HG03196 (cell line): ENCODE results near the gene PKN3.
A peak's percentile ranks its signal among the peaks of the same experiment; 100 is the strongest.
"Not testable (repeated sequence)": the region's sequence is repeated elsewhere in the genome, so short reads cannot be mapped to it uniquely, and the experiment has no call there.

Experiments
- ATAC-seq: cut with Tn5 transposase; IDR thresholded peaks from one replicate; pipeline ENCODE4 v1.9.1; 2021; ENCODE audit not compliant: unreplicated experiment

Gene PKN3

DNA sequence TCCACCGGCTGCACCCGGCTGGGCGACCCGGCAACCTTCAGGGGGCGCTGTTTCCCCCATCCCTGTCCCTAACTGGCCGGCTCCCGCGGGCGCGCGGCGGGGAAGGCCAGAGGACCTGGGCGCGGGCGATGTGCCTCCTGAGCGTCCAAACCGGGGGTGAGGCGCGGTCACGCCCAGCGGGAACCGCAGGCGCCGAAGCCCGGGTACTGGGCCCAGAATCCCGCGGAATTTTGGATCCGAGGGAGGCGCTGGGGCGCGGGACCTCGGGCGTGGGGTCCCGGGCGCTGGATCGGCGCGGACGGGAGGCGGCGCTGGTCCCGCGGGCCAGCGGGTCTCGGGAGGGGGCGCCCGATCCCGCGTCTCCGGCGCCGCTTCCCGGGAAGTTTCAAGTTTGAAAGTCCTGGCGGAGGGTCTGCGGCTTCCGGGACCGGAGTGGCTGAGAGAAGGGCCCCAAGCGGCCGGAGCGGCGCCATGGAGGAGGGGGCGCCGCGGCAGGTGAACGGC is at the start of gene PKN3:
Gene PKN3, plus strand, starts transcription at position 59 of the 504 bp plus-strand sequence. Its CDS starts 413 bp downstream, at position 472.
- ATAC-seq: peak; percentile 64

DNA sequence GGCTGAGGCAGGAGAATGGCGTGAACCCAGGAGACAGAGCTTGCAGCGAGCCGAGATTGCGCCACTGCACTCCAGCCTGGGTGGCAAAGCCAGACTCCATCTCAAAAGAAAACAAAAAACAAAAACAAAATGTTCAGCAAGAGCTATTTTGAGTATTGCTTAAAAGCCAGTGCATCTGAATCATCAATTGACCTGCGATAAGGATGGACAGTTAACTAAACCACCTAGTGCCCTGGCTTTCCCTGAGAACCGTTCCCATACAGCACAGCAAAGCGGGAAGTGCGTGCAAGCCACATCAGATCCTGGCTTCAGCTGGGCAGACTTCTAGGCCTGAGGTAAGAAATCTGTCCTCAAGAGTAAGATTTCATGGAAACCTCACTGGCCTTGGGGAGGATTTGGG is 48.4 kb upstream of the PKN3 start:
- no peak for ATAC-seq

DNA sequence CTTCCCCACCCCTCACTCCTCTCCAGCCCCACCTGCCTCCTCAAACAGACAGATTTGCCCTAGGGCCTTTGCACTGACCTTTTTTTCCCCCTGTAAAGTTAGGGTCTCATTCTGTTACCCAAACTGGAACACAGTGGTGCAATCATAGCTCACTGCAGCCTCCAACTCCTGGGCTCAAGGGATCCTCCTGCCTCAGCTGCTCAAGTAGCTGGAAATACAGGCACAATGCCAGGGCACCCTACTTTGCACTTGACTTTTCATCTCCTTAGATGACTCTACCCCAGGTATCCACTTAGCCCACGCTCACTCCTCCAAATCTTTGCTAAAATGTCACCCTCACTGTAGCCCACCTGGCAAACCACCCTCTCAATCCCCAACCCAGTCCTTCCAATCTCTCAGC is 47.8 kb upstream of the PKN3 start:
- ATAC-seq: no peak

DNA sequence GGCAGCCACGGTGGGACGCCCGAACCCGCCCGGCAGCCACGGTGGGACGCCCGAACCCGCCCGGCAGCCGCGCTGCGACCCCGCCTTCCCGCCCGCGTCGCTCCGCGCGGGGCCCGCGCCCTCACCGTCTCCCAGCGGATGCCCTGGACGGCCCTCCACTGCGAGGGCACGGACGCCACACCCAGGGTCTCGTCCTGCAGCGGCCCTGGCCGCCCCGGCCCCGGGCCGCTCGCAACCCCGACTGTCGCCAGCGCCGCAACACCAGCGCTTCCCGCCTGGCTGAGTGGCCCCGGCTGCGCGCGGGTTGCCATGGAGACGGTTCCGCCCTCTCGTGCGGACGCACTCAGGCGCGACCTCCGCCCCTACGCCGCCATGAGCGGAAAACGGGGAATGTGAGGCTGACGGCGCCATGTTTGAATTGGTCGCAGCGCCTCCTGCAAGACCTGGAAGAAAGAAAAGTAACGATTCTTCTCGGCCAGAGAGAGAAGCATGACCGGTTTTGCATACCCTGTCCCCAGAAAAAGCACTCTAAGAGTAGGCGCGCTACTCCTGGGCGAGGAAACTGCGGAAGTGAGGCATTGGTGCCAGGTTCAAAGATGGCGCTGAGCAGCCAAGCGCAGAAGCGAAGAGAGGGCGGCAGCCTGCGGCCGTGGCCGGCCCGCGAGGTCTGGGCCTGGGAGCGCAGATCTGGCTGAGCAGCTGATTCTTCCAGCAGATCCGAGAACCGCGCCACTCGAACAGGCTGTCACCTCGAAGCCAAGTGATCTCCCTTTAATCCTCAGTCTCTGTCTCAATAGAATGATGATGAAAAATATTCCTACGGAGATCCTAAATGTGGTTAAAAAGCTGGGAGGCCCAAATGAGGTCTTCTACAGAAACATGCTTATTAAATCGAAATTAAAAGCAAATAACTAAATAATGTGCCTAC is 45.6 kb upstream of the PKN3 start, which contains the start of gene DYNC2I2:
Gene DYNC2I2, minus strand, starts transcription at position 432 of the 928 bp plus-strand sequence. Its CDS starts 121 bp downstream, at position 311.
- ATAC-seq: peak; percentile 71

DNA sequence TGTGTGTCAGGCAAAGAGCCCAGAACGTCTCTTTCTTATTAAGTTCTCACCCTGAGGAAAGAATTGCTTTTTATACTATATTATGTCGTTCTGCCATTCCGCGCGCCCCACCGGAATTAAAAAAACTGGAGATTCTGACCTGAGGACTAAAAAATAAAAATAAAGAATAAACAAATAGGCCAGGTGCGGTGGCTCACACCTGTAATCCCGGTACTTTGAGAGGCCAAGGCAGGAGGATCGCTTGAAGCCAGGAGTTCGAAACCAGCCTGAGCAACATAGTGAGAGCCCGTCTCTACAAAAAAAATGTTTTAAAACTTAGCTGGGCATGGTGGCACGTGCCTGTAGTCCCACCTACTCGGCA is 45.0 kb upstream of the PKN3 start:
- no peak for ATAC-seq

DNA sequence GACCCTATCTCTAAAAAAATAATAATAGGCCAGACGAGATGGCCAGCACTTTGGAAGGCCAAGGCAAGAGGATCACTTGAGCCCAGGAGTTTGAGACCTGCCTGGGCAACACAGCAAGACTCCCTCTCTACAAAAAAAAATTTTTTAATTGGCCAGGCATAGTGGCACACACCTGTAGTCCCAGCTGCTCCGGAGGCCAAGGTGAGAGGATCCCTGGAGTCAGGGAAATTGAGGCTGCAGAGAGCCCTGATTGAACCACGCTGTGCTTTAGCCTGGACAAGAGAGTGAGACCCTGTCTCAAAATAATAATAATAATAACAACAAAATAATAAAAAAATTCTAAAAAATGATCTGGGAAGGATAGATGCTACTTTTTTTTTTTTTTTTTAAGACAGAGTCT is 44.5 kb upstream of the PKN3 start:
- ATAC-seq: no peak

DNA sequence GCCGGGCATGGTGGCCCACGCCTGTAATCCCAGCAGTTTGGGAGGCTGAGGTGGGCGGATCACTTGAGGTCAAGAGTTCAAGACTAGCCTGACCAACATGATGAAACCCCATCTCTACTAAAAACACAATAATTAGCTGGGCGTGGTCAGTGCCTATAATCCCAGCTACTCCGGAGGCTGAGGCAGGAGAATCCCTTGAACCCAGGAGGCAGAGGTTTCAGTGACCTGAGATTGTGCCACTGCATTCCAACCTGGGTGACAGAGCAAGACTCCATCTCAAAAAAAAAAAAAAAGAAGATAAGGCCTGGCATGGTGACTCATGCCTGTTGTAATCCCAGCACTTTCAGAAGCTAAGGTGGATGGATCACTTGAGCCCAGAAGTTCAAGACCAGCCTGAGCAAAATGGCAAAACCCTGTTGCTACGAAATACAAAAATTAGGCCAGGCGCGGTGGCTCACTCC is 35.8 kb upstream of the PKN3 start:
- not testable (repeated sequence) for ATAC-seq

DNA sequence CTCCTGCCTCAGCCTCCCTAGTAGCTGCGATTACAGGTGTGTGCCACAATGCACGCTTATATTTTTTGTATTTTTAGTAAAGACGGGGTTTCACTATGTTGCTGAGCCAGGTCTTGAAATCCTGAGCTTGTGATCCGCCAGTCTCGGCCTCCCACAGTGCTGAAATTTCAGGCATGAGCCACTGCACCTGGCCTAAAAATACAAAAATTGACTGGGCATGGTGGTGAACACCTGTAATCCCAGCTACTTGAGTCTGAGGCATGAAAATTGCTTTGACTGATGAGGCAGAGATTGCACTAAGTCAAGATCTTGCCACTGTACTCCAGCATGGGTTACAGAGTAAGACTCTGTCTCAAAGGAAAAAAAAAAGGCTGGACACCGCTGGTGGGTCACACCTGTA is 32.5 kb upstream of the PKN3 start:
- no peak for ATAC-seq

DNA sequence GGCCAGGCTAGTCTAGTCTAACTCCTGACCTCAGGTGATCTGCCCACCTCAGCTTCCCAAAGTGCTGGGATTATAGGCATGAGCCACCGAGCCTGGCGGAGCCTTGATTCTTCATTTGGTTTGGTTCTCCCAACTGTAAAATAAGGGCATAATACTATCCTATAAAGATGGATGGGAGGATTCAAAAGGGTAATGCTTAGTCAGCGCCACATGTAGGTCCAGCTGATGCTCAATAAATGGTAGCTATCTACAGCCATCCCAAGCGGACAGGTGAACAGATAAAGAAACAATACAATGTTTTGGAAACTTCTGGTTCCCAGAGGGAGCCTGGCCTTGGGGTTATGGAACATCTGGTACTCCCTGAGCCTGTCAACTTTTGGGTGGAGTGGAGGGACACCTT is 26.9 kb upstream of the PKN3 start:
- no peak for ATAC-seq

DNA sequence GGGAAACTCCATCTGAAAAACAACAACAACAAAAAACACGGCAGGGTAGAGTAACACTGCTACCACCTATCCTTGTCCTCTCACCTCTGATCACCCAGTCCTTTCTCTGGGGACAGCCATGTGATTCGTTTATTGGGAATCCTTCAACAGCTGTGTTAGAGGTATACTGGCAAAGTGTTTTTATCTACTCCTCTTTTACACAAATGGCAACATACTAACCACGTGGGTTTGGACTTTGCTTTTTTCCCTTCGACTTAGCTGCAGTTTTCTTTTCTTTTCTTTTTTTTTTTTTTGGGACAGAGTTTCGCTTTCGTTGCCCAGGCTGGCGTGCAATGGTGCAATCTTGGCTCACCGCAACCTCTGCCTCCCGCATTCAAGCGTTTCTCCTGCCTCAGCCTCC is 24.5 kb upstream of the PKN3 start:
- no peak for ATAC-seq

DNA sequence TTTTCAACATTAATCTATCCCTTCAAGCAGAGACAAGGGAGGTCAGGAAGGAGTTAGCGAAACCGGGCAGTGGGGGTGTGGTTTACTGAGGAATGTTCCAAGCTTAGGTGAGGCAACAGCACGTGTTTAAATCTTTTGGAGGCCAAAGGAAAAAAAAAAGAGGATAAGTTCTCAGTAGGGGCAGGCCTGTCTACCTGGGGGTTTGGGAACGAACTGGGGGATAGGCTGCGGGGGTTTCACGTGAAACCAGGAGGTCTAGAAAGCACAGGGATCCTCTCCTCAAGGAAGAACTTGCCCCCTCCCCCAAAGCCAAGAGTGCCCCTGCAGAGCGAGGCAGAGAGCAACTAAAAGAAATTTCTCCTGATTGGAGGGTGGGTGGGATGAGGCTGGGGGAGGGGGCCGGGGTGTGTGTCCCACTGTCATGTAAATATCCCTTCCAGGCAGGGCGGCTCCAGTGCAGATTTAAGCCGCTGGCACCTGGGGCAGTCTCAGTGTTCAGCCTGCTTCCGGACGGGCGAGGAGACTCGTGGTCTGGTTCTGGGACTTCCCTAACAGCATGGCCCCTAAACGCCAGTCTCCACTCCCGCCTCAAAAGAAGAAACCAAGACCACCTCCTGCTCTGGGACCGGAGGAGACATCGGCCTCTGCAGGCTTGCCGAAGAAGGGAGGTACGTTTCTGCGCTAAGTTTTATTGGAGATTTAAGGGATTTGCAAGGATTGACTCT is 18.8 kb upstream of the PKN3 start:
- ATAC-seq: peak; percentile 30

DNA sequence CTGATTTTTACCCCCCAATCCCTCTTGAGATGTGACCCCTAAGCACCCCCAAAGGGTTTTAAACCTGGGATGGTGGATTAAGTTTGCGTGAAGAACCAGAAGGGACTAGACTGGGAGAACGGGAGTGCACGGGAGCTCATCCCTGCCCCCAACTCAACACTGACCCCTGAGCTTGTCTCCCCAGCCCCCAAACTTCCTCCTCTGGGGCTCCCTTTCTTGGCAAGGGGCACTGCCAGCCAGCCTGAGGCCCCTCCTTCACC is 18.3 kb upstream of the PKN3 start:
- no peak for ATAC-seq

DNA sequence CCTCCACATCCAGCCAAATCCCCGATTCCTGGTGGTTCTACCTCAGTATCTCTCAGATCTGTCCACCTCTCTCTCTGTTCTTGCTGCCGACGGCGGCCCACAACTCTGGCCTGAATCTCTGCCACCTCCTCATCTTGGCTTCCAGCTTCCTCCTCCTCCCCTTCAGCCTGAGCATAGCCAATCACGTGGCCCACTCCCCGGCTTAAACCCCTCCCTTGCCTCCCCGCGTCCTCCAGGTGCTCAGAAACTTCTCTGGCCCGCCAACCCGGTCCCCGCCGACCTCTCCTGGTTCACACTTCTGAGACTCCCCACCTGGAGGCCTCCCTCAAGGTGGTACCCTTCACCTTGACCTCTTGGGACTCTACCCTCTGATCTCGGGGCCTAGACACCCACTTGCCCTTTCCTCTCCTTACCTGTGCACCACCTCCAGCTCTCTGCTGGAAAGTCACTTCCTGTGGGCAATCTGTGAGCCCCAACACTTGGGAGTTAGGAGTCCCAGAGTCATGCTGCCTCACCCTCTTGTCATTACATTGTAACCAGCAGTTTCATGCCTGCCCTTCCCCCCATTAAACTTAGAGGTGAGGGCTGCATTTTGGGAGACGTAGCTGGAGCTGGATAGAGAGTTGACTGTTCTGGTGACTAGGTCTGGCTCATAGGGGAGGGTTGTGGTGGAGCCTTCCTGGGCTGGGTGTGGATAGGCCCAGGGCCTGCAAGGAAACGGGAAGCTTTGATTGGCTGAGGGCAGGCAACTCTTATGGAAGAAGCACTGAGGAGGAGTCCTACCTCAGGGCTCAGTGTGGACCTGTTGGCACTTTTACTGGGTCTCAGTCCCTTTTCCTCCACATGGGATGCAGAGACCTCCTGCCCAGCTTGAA is 17.7 kb upstream of the PKN3 start:
- ATAC-seq: peak; percentile 34

DNA sequence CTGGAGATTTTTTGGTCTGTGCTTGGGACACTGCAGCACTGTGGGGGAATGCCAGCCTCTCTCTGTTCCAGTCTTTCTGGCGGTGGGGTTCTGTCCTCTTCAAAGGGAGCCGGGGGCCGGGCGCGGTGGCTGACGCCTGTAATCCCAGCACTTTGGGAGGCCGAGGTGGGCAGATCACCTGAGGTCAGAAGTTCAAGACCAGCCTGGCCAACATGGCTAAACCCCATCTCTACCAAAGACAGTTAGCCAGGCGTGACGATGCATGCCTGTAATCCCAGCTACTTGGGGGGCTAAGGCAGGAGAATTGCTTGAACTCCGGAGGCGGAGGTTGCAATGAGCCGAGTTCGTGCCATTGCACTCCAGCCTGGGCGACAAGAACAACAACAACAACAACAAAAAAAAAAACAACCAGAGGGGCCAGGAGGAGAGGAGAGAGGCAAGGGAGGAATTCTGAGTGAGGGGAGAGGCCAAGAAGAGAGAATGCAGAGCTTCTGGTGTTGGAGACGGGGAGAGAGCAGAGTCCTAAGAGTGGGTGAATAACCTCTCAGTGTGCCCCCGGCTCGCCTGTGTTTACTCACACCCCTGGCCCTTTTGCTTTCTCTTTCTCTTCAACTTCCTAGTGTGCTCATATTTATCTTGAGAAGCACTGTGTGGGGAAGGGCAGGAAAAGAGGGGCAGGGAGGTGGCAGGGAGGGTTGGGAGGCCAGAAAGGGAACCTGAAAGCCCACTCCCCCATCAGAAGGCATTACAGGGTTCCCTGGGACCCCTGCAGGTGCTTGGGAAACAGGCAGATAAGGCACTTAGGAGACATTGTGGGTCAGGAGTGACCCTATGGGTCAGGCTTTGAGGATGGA is 16.4 kb upstream of the PKN3 start:
- no peak for ATAC-seq

DNA sequence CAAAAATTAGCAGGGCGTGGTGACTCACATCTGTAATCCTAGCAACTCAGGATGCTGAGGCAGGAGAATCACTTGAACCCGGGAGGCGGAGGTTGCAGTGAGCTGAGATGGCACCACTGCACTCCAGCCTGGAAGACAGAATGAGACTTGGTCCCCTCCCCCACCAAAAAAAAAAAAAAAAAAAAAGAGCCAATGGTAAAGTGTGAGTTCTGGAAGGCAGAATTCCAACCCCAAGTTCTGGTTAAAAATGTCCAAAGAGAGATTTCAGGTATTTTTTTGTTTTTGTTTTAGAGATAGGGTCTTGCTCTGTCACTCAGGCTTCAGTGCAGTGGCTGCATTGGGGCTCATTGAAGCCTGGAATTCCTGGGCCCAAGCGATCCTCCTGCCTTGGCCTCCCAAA is 14.8 kb upstream of the PKN3 start:
- ATAC-seq: no peak

DNA sequence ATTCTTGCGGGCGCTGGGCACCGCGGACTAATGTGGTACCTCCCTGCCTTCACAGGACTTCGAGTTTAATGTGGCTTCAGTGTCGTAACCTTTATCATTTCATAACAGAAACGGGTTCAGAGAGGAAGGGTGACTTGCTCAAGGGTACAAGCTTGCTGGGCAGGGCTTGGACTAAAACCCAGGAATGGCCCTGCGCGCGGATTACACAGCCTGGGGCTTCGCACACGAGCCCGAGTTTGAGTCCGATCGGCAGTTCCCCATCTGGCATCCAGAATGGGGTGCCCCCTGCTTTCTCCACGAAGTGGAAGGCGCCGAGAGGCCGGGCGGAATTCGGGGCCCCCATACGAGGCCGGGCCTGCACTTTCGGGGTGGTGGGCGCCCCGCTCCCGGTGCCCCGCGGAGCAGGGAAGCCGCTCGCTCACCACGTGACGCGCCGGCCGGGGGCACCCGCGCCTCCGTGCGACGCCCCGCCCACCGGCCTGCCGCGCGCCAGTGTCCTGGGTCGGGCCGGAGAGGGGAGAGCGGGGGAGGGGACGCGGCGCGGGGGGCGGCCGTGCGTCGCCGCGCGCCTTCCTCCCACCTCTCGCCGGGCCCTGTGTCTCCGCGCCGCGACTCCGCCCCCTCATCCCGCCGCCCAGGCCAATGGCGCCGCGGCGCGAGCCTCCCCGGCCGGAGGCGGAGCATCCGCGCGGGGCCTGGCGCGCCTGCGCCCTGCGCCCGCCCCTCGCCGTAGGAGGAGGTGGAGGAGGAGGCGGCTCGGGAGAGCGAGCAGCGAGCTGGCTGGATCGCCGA is 13.6 kb upstream of the PKN3 start, which contains the start of gene SET:
Gene SET, plus strand, starts transcription at position 722 of the 792 bp plus-strand sequence. CDS start 361 bp downstream, outside the sequence.
- ATAC-seq: peak; percentile 64

DNA sequence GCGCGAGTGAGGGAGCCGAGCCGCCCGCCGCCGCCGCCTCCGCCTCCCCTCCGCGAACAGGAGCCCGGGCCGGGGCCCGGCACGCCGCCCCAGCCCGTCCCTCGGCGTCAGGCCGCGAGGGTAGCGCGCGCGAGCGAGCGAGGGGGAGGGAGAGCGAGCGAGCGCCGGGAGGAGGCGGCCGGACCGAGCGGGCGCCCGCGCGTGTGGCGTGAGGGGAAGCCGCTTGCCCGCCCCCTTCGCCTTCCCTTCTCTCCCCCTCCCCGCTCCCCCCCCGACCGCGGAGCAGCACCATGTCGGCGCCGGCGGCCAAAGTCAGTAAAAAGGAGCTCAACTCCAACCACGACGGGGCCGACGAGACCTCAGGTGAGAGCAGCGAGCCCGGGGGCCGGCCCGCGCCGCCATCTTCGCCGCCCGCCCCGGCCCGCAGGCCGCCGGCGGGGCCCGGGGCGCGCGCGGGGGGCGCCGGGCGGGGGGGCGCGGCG is 13.0 kb upstream of the PKN3 start:
- ATAC-seq: peak; percentile 5

DNA sequence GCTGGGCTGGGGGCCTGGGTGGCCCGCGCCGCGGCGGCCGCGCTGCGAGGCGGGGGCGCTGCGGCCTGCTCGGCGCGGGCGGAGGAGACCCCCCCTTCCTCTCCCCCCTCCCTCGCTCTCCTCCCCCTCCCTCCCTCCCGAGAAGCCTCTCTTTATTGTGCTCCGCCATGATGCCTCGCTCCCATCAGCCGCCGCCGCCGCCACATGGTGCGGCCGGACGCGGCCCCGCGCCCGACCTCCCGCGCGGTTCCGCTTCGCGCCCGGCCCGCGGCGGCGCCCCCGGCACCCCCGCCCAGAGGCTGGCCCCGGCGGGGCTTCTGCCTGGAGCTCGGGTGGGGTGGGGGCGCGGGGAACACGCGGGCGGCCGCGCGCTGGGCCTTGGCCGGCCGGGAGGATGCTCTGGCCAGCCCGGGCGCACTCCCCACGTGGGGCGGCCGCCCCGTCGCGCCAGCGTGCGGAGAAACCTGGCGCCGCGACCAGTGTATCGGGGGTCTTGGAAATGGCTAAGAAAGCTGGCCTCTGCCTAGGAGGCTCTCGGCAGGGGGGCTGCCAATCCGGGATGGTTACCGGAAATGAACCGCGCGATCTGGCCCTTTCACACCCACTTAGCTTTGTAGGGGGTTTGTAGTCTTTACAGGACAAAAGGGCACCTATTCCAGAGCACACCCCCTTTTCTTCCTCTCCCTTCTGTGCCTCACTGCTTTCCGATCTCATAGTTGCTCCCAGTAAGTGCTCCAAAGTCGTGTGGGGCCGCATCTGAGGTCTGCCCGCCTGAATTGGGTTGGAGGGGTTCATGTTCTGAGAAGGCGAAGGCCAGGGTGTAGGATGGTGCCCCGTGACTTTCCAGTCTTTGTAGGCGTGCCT is 12.3 kb upstream of the PKN3 start:
- ATAC-seq: no peak
